ENCODE measurements around the gene LCORL.

Gene LCORL

GRCh38 chr4:17809667-17810066, 211.9 kb downstream of the LCORL start:
- H3K4me3 ChIP-seq (ENCODE audit: low read length, poor library complexity, severe bottlenecking): peak overlapping the region; percentile 94
- H3K36me3 ChIP-seq (ENCODE audit: insufficient read depth, low read length): peaks cover 13% of the 10 kb centered on the region; the same call in 1 of the 2 replicates
- no peaks in the 10 kb centered on the region for H3K27me3 ChIP-seq (ENCODE audit: insufficient read depth, low read length, poor library complexity, severe bottlenecking)
- H3F3A ChIP-seq (ENCODE audit: low read depth): 0 out of 2 replicates have a peak, but pooled peaks cover 3% of the 10 kb centered on the region
- TF ChIP-seq EZH2phosphoT487 (IDR thresholded peaks at IDR 0.05; ENCODE audit: borderline replicate concordance) (no peak), CTCF (conservative IDR thresholded peaks at IDR 0.05; ENCODE audit: low read length) (no peak)
- H3K4me2 ChIP-seq (ENCODE audit: low read depth, low read length, poor library complexity, severe bottlenecking): peak overlapping the region; percentile 96
- H3K9me2 ChIP-seq (replicated peaks; ENCODE audit: low read depth, low read length): no peaks in the 10 kb centered on the region
- peaks cover 62% of the 10 kb centered on the region for H3K4me1 ChIP-seq (ENCODE audit: insufficient read depth, low read length, poor library complexity, severe bottlenecking)
- peaks cover 98% of the 10 kb centered on the region for H3K79me2 ChIP-seq (ENCODE audit: insufficient read depth, low read length)
- peak overlapping the region; percentile 98 for H3K9ac ChIP-seq (ENCODE audit: low read depth, low read length, poor library complexity, severe bottlenecking)
- peaks cover 78% of the 10 kb centered on the region for H4K20me1 ChIP-seq (ENCODE audit: insufficient read depth, low read length, poor library complexity, severe bottlenecking)
- H3K9me3 ChIP-seq (ENCODE audit: insufficient read depth, low read depth, low read length): no peaks in the 10 kb centered on the region
- no peak overlapping the region for H2AFZ ChIP-seq (ENCODE audit: low read length)

- Histone ChIP-seq H3K79me2 (ENCODE audit: insufficient read depth, low read length) (peaks cover 97% of the 10 kb centered on the region), H3K4me2 (ENCODE audit: low read depth, low read length, poor library complexity, severe bottlenecking) (peak overlapping the region; percentile 96), H3K27me3 (ENCODE audit: insufficient read depth, low read length, poor library complexity, severe bottlenecking) (no peaks in the 10 kb centered on the region), H3K9me3 (ENCODE audit: insufficient read depth, low read depth, low read length) (no peaks in the 10 kb centered on the region), H4K20me1 (ENCODE audit: insufficient read depth, low read length, poor library complexity, severe bottlenecking) (peaks cover 66% of the 10 kb centered on the region), H3K36me3 (ENCODE audit: insufficient read depth, low read length) (peaks cover 33% of the 10 kb centered on the region), H3K9me2 (replicated peaks; ENCODE audit: low read depth, low read length) (no peaks in the 10 kb centered on the region), H2AFZ (ENCODE audit: low read length) (no peak overlapping the region), H3K4me3 (ENCODE audit: low read length, poor library complexity, severe bottlenecking) (peak overlapping the region; percentile 94), H3K9ac (ENCODE audit: low read depth, low read length, poor library complexity, severe bottlenecking) (peak overlapping the region; percentile 98), H3F3A (ENCODE audit: low read depth) (0 out of 2 replicates have a peak, but pooled peaks cover 3% of the 10 kb centered on the region), H3K4me1 (ENCODE audit: insufficient read depth, low read length, poor library complexity, severe bottlenecking) (peaks cover 44% of the 10 kb centered on the region)
- no peak for TF ChIP-seq CTCF (conservative IDR thresholded peaks at IDR 0.05; ENCODE audit: low read length)
- TF ChIP-seq EZH2phosphoT487 (IDR thresholded peaks at IDR 0.05; ENCODE audit: borderline replicate concordance): no peak
These were observed 214.1 kb downstream of the LCORL start for GRCh38 chr4:17807446-17807845.

- Histone ChIP-seq H4K20me1 (ENCODE audit: insufficient read depth, low read length, poor library complexity, severe bottlenecking) (peaks cover 64% of the 10 kb centered on the region), H2AFZ (ENCODE audit: low read length) (no peak overlapping the region), H3K4me2 (ENCODE audit: low read depth, low read length, poor library complexity, severe bottlenecking) (peak overlapping the region; percentile 96), H3K36me3 (ENCODE audit: insufficient read depth, low read length) (peaks cover 38% of the 10 kb centered on the region), H3K27me3 (ENCODE audit: insufficient read depth, low read length, poor library complexity, severe bottlenecking) (no peaks in the 10 kb centered on the region), H3K9me3 (ENCODE audit: insufficient read depth, low read depth, low read length) (no peaks in the 10 kb centered on the region), H3K9ac (ENCODE audit: low read depth, low read length, poor library complexity, severe bottlenecking) (peak overlapping the region; percentile 98), H3K4me1 (ENCODE audit: insufficient read depth, low read length, poor library complexity, severe bottlenecking) (peaks cover 37% of the 10 kb centered on the region), H3K79me2 (ENCODE audit: insufficient read depth, low read length) (peaks cover 87% of the 10 kb centered on the region), H3K4me3 (ENCODE audit: low read length, poor library complexity, severe bottlenecking) (peak overlapping the region; percentile 94), H3K9me2 (replicated peaks; ENCODE audit: low read depth, low read length) (no peaks in the 10 kb centered on the region), H3F3A (ENCODE audit: low read depth) (0 out of 2 replicates have a peak, but pooled peaks cover 3% of the 10 kb centered on the region)
- no peak for TF ChIP-seq EZH2phosphoT487 (IDR thresholded peaks at IDR 0.05; ENCODE audit: borderline replicate concordance)
- TF ChIP-seq CTCF (conservative IDR thresholded peaks at IDR 0.05; ENCODE audit: low read length): no peak
These were observed 215.9 kb downstream of the LCORL start for GRCh38 chr4:17805580-17806155.
